Heart left ventricle (tissue), 16 donors: Measurements from ENCODE around the gene CES4A. TPM values are rescaled to one million over a fixed set of nuclear protein-coding genes. Genes with fewer than 3 reads are reported as not detected.

ENCODE experiments used
- ATAC-seq, 4 donors: fragments of 200-7000 bp; cut with Tn5 transposase; one replicate each; pipeline ENCODE4 v1.9.1; 2020 to 2022; ENCODE audit warnings: moderate library complexity in 4 of 4, mild to moderate bottlenecking in 3 of 4, moderate number of reproducible peaks in 1 of 4
- DNase-seq, 5 donors: peaks; one replicate each; pipeline ENCODE4 v3.0.0-alpha.2; 2020
- H3K27ac ChIP-seq, 12 donors: fragments of 200-600 bp; sonication (generic) in 4 of 12; one replicate each; pipeline versions ENCODE4 v1.5.0 to v1.8.0; 2016 to 2022; ENCODE audit warnings: mild to moderate bottlenecking in 2 of 12
- H3K27me3 ChIP-seq, 9 donors: fragments of 200-600 bp; sonication (generic) in 2 of 9; one replicate each; pipeline versions ENCODE4 v1.5.1 to v1.8.0; 2016 to 2022; ENCODE audit warnings: mild to moderate bottlenecking in 3 of 9
- H3K36me3 ChIP-seq, 9 donors: fragments of 200-600 bp; sonication (generic) in 2 of 9; one replicate each; pipeline versions ENCODE4 v1.5.0 to v1.8.0; 2018 to 2022; ENCODE audit warnings: mild to moderate bottlenecking in 2 of 9
- H3K4me1 ChIP-seq, 12 donors: fragments of 200-600 bp; sonication (generic) in 4 of 12; one replicate each; pipeline versions ENCODE4 v1.5.0 to v1.8.0; 2016 to 2022; ENCODE audit warnings: mild to moderate bottlenecking in 3 of 12
- H3K4me3 ChIP-seq, 12 donors: fragments of 200-600 bp; sonication (generic) in 4 of 12; one replicate each; pipeline versions ENCODE4 v1.5.0 to v1.8.0; 2017 to 2022; ENCODE audit warnings: mild to moderate bottlenecking in 9 of 12, moderate library complexity in 4 of 12
- H3K9me3 ChIP-seq, 12 donors: fragments of 200-600 bp; sonication (generic) in 4 of 12; one replicate each; pipeline versions ENCODE4 v1.5.0 to v1.8.0; 2016 to 2022; ENCODE audit warnings: mild to moderate bottlenecking in 1 of 12
- POLR2A ChIP-seq, 2 donors: fragments of 450-650 bp; IDR thresholded peaks; one replicate each; pipeline ENCODE4 v1.6.1; 2017; ENCODE audit warnings: antibody characterized with exemption in 2 of 2, mild to moderate bottlenecking in 2 of 2, moderate library complexity in 2 of 2
- WGBS, 4 donors: extraction: QIAGEN DNeasy Blood & Tissue Kit in 2 of 4; methylation state at CpG; one replicate each; pipeline versions ENCODE4 v1.1.5 to v1.1.7; 2013 to 2018; 5-methylcytosine and 5-hydroxymethylcytosine counted together
- intact Hi-C, 10 donors: fragments of 100-400 bp; cut with DNase I; formaldehyde crosslinking; loops; one replicate each; pipeline versions ENCODE4 v1.11.1 to v1.14.2; 2022
- polyA plus RNA-seq, 2 donors: library from polyadenylated mRNA; stranded (reverse); fragments of 200-250 nt; gene quantifications; one replicate each; pipeline ENCODE4 v1.2.3, GENCODE V29; 2013
- total RNA-seq, 9 donors: library from RNA; depleted of rRNA in 2 of 9; stranded (reverse); fragments of >200 nt in 2 of 9; fragmentation: NEBNext Ultra II Directional in 3 of 9; extraction: Animal tissue kit (Norgen Biotek cat#: 25700) in 3 of 9; gene quantifications; one replicate each; pipeline versions ENCODE4 v1.1.0 to v1.2.4, GENCODE V29; 2016 to 2023
- TF ChIP-seq, protein P1 (sequence below), 12 donors: fragments of 200-600 bp; sonication (generic) in 4 of 12; IDR thresholded peaks; one replicate each; pipeline versions ENCODE4 v1.5.0 to v1.8.0; 2018 to 2022; ENCODE audit warnings: antibody characterized with exemption in 12 of 12, mild to moderate bottlenecking in 5 of 12
- donor health status: ischemic (EF 13 %, LVEDD 7.1; RV severe dilation, severe dysfunction).
- donor health status: healthy with polysubstance abuse.
- donor health status: DM: no; HTN: yes; CAD: no.
- donor health status: DM: no; HTN: no; CAD: no.
- donor health status: ischemic (EF 25% LVEDD 6.9; RV normal size, moderate dysfunction).
- donor health status: ischemic (EF 25% LVEDD 5.7; RV mildly dilated, moderate dysfunction).
- donor health status: healthy.
- donor health status: DM: yes; HTN: yes; CAD: no.
- donor health status: ischemic (EF 35%, LVEDD 5.7; RV mildly dilated, moderate dysfunction).
- donor health status: nonischemic (EF 11% LVEDD 7.7; RV severe dilation, severe dysfunction).
- donor health status: DM: yes; HTN: yes; CAD: no.
- donor health status: PGD.
- donor health status: ischemic (EF 29% LVEDD 5.4; RV normal size, mild dysfunction).
- donor health status: nonischemic (EF 23%, LVEDD 6.1; RV moderate dilation, normal function).

Gene CES4A
- total and polyA plus RNA-seq, 11 donors: 3.5 to 26.8 (median 8.1) TPM

DNA sequence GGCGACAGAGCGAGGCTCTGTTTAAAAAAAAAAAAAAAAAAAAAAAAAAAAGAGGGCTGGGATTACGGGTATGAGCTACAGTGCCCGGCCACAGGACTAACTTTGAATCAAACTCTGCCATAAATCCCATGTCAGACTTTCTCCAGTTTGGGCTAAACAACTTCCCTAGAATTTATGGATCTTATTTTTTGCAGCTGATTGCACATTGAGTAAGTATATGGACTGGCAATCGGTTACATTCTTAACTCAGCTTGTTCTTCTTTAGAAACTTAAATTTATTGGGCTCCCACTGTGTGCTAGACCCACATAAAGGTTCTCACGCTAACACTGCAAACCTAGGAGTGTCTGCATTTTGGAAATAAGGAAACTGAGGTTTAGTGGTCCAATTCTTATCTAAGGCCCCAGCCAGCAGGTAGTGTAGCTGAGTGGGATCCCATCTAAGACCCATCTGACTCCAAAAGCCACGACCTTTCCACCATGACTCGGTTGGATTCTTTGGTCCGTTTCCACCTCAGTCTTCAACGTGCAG lies 39.8 kb downstream of the CES4A start:
- Histone ChIP-seq H3K4me1 (peaks cover 0 to 36% (median 28%) of the 10 kb centered on the region in 12 donors), H3K36me3 (peaks cover 0 to 17% (median 4%) of the 10 kb centered on the region in 9 donors), H3K4me3 (peak overlapping the region; percentile 19 to 99 (median 94)), H3K9me3 (no peaks in the 10 kb centered on the region), H3K27me3 (no peaks in the 10 kb centered on the region), H3K27ac (peak overlapping the region; percentile 90 to 100 (median 98))
- DNase-seq: no peak
- no peak for ATAC-seq
- no peak for TF ChIP-seq POLR2A (IDR thresholded peaks at IDR 0.05)
- TF ChIP-seq, protein P1, sequence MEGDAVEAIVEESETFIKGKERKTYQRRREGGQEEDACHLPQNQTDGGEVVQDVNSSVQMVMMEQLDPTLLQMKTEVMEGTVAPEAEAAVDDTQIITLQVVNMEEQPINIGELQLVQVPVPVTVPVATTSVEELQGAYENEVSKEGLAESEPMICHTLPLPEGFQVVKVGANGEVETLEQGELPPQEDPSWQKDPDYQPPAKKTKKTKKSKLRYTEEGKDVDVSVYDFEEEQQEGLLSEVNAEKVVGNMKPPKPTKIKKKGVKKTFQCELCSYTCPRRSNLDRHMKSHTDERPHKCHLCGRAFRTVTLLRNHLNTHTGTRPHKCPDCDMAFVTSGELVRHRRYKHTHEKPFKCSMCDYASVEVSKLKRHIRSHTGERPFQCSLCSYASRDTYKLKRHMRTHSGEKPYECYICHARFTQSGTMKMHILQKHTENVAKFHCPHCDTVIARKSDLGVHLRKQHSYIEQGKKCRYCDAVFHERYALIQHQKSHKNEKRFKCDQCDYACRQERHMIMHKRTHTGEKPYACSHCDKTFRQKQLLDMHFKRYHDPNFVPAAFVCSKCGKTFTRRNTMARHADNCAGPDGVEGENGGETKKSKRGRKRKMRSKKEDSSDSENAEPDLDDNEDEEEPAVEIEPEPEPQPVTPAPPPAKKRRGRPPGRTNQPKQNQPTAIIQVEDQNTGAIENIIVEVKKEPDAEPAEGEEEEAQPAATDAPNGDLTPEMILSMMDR (IDR thresholded peaks at IDR 0.05): no peak
- intact Hi-C loops: loop anchor here in 3 of 10 donors (1.0 to 5.0 kb wide), 5 partner anchors 14 to 129 kb away; partner anchors contain the start of genes PHAF1 (in 2 of the 3), FBXL8 (in 1 of the 3) and TRADD (in 1 of the 3)
- 55 to 59% (median 56%) methylated on average over 10 of the region's 10 CpGs for WGBS, 4 donors

DNA sequence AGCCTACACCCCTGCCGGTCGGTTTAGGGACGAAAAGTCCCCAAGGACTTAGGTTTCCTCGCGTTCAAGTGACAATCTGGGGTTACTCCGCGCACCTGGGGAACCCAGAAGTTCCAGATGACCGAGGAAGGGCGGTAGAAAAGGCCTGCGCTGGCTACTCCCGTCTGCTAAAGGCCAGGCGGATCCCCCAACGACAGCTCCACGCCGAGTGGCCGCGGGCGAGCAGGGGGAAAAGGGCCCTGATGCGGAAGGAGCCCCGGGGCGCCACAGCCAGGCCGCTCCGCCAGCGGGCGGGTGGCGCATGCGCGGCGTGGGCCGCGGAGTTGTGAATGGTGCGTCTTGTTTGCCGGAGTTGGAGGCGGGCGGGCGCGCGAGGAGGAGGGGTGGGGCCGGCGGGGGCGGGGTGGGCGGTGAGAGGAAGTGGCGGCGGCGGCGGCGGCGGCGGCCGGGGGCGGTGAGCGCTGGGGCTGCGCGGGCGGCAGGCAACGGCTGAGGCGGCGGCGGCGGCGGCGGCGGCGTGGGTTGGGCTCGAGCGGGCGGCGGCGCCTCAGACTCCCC lies 40.4 kb downstream of the CES4A start, which contains the start of gene CBFB:
CBFB (plus strand) TSS at position 454 of the 558 bp plus-strand sequence. CDS start 259 bp downstream, outside the sequence.
- H3K4me3 ChIP-seq: peak within 1 kb of the TSS; percentile 58 to 99 (median 94)
- H3K27ac ChIP-seq: peak within 1 kb of the TSS; percentile 90 to 100 (median 99)
- H3K4me1 ChIP-seq: peaks cover 0 to 36% (median 28%) of the 10 kb centered on the region in 12 donors
- H3K36me3 ChIP-seq: peaks cover 0 to 17% (median 4%) of the 10 kb centered on the region in 9 donors
- peak; percentile 87 to 96 (median 94) for ATAC-seq
- intact Hi-C loops: loop anchor here in 3 of 10 donors (1.0 to 5.0 kb wide), 5 partner anchors 14 to 129 kb away; partner anchors contain the start of genes PHAF1 (in 2 of the 3), FBXL8 (in 1 of the 3) and TRADD (in 1 of the 3)
- no peaks in the 10 kb centered on the region for H3K9me3 ChIP-seq
- 0 to 5% (median 1%) methylated on average over 17 to 68 of the region's 69 CpGs for WGBS, 4 donors
- no peaks in the 10 kb centered on the region for H3K27me3 ChIP-seq
- DNase-seq: peak; percentile 94 to 97 (median 94)
- TF ChIP-seq, protein P1 (IDR thresholded peaks at IDR 0.05): peak in 2 of 12 donors; percentile 7 to 23
- TF ChIP-seq POLR2A (IDR thresholded peaks at IDR 0.05): peak; percentile 18 to 77

DNA sequence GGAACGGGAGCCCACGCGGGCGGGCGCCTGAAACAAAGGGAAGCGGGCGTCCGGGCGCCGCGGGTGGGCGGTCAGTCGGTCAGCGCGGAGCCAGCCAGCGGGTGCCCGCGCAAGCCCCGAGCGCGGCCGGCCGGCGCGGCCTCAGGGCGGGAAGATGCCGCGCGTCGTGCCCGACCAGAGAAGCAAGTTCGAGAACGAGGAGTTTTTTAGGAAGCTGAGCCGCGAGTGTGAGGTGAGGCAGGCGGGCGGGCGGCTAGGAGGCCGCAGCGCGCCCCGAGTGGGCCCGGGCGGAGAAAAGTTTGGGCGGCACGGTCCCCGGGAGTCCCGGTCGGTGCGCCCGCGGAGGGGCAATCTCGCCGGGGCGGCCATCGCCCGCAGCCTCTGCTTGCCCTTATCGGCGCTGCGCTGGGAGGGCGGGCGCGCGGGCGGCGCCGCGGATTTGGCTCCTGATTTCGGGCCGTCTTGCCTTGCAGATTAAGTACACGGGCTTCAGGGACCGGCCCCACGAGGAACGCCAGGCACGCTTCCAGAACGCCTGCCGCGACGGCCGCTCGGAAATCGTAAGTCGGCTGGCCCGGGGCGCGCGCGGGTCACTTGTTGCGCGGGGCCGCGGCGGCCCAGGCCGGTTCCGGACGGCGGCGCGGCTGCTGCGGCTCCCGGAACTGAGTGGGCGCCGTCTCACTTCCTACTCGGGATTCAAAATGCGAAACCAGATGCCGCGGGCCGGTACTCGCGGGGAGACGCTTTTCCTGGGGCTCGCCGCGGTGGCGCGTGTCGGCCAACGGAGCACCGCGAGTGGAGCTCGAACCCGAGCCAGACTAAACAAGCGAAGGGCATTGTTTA lies 41.1 kb downstream of the CES4A start:
- Histone ChIP-seq H3K36me3 (peaks cover 0 to 17% (median 4%) of the 10 kb centered on the region in 9 donors), H3K4me1 (peaks cover 0 to 41% (median 34%) of the 10 kb centered on the region in 12 donors), H3K4me3 (peak overlapping the region; percentile 58 to 99 (median 94)), H3K27ac (peak overlapping the region; percentile 90 to 100 (median 99)), H3K27me3 (no peaks in the 10 kb centered on the region), H3K9me3 (no peaks in the 10 kb centered on the region)
- TF ChIP-seq, protein P1 (IDR thresholded peaks at IDR 0.05): no peak
- TF ChIP-seq POLR2A (IDR thresholded peaks at IDR 0.05): no peak
- 0 to 1% (median 0%) methylated on average over 48 to 123 of the region's 123 CpGs for WGBS, 4 donors
- ATAC-seq (peak in 3 of 4 donors; percentile 71 to 74 (median 74)), DNase-seq (peak; percentile 70 to 81 (median 73))
- intact Hi-C loops: loop anchor here in 6 of 10 donors (2.0 to 10.0 kb wide), 6 partner anchors 65 to 128 kb away; partner anchors contain the start of genes PHAF1 (in 3 of the 6), FBXL8 (in 1 of the 6) and TRADD (in 1 of the 6)
